GM19239 (cell line): Measurements from ENCODE around the gene DHRSX.
"Not testable (repeated sequence)": the region's sequence is repeated elsewhere in the genome, so short reads cannot be mapped to it uniquely, and the experiment has no call there.

ENCODE experiments used
- DNase-seq: peaks from one replicate; pipeline ENCODE4 v3.0.0; 2011; ENCODE audit warnings: low spot score; ENCODE audit not compliant: insufficient read length
- FAIRE-seq: peaks from 2 replicates; lab custom pipeline; 2011; peaks lifted over from hg19 to GRCh38; lab: Jason Lieb, UNC

DHRSX gene

GRCh38 chrX:2243913-2244460 lies 256.8 kb downstream of the DHRSX start:
- FAIRE-seq (no peak), DNase-seq (no peak)

GRCh38 chrX:2242980-2243379 lies 257.8 kb downstream of the DHRSX start:
- FAIRE-seq: no peak
- no peak for DNase-seq

GRCh38 chrX:2242326-2242725 lies 258.4 kb downstream of the DHRSX start:
- no peak for DNase-seq
- FAIRE-seq: no peak

- FAIRE-seq, DNase-seq: not testable (repeated sequence)
Measured at GRCh38 chrX:2241496-2241895, 259.3 kb downstream of the DHRSX start.

GRCh38 chrX:2240761-2241160 lies 260.0 kb downstream of the DHRSX start:
- FAIRE-seq, DNase-seq: not testable (repeated sequence)

- DNase-seq: no peak
- FAIRE-seq: no peak
Measured at GRCh38 chrX:2237976-2238375, 262.8 kb downstream of the DHRSX start.

- DNase-seq (no peak), FAIRE-seq (no peak)
Measured at GRCh38 chrX:2231570-2232192, 269.1 kb downstream of the DHRSX start.

- DNase-seq (no peak), FAIRE-seq (no peak)
Measured at GRCh38 chrX:2230457-2230856, 270.3 kb downstream of the DHRSX start.

- no peak for DNase-seq
- FAIRE-seq: no peak
Measured at GRCh38 chrX:2228536-2228935, 272.2 kb downstream of the DHRSX start.

GRCh38 chrX:2226906-2227656 lies 273.7 kb downstream of the DHRSX start:
- no peak for FAIRE-seq

GRCh38 chrX:2226182-2226581 lies 274.6 kb downstream of the DHRSX start:
- no peak for FAIRE-seq

More at GRCh38 chrX:2226906-2227656, 273.7 kb downstream of the DHRSX start:
- no peak for DNase-seq

GRCh38 chrX:2224597-2225235 lies 276.1 kb downstream of the DHRSX start:
- no peak for FAIRE-seq

More at GRCh38 chrX:2226182-2226581, 274.6 kb downstream of the DHRSX start:
- no peak for DNase-seq

GRCh38 chrX:2224161-2224560 lies 276.6 kb downstream of the DHRSX start:
- no peak for DNase-seq
- no peak for FAIRE-seq

More at GRCh38 chrX:2224597-2225235, 276.1 kb downstream of the DHRSX start:
- DNase-seq: no peak

- DNase-seq (no peak), FAIRE-seq (no peak)
Measured at GRCh38 chrX:2220829-2221567, 279.8 kb downstream of the DHRSX start.

- no peak for FAIRE-seq
- DNase-seq: no peak
Measured at GRCh38 chrX:2220296-2220695, 280.5 kb downstream of the DHRSX start.

GRCh38 chrX:2214138-2214823 lies 286.5 kb downstream of the DHRSX start:
- not testable (repeated sequence) for FAIRE-seq, DNase-seq

- DNase-seq, FAIRE-seq: not testable (repeated sequence)
Measured at GRCh38 chrX:2211667-2212066, 289.1 kb downstream of the DHRSX start.

GRCh38 chrX:2193273-2193592 lies 307.5 kb downstream of the DHRSX start:
- DNase-seq (no peak), FAIRE-seq (no peak)

- DNase-seq: no peak
- no peak for FAIRE-seq
Measured at GRCh38 chrX:2192584-2193272, 308.0 kb downstream of the DHRSX start.
